HepG2 (cell line): Measurements from ENCODE around the gene TMBIM1. TPM values are rescaled to one million over a fixed set of nuclear protein-coding genes. Genes with fewer than 3 reads are reported as not detected.

Source experiments
- ARID2 ChIP-seq: sonication (generic); formaldehyde crosslinking; IDR thresholded peaks from 2 replicates; pipeline ENCODE4 v1.8.1; 2022; ENCODE audit warnings: mild to moderate bottlenecking, missing genetic modification reagents, borderline replicate concordance
- CHD4 ChIP-seq: fragments of 200-600 bp; sonication (generic); IDR thresholded peaks from 2 replicates; pipeline ENCODE4 v1.7.0; 2017; ENCODE audit warnings: mild to moderate bottlenecking, low read length, borderline replicate concordance
- HMG20B ChIP-seq: conservative IDR thresholded peaks from 2 replicates; pipeline ENCODE4 v1.6.1; 2016; ENCODE audit warnings: missing genetic modification reagents, missing compliant biosample characterization
- HNF4A ChIP-seq: sonication (generic); formaldehyde crosslinking; IDR thresholded peaks from 2 replicates; pipeline ENCODE4 v1.4.0; 2020; ENCODE audit warnings: missing genetic modification reagents
- ISX ChIP-seq: sonication (generic); formaldehyde crosslinking; conservative IDR thresholded peaks from 2 replicates; pipeline ENCODE4 v1.5.0; 2020; ENCODE audit warnings: missing genetic modification reagents
- KLF9 ChIP-seq: IDR thresholded peaks from 2 replicates; pipeline ENCODE4 v1.6.1; 2016; ENCODE audit warnings: low read depth
- MAZ ChIP-seq, 2 experiments: sonication (generic) in 1 of 2; formaldehyde crosslinking in 1 of 2; IDR thresholded peaks; 2 replicates each; pipeline versions ENCODE4 v1.5.0 to v1.6.1; 2012 to 2020; ENCODE audit warnings: low read depth in 2 of 2, mild to moderate bottlenecking in 2 of 2, borderline replicate concordance in 1 of 2, improper control_type of control experiment in 1 of 2, low read length in 1 of 2, missing genetic modification reagents in 1 of 2, moderate library complexity in 1 of 2
- MBNL3 ChIP-seq: fragments of 250-450 bp; sonication (Bioruptor Pico); conservative IDR thresholded peaks from 2 replicates; pipeline ENCODE4 v1.8.0; 2022; ENCODE audit warnings: mild to moderate bottlenecking, inconsistent platforms
- MIER3 ChIP-seq: IDR thresholded peaks from 2 replicates; pipeline ENCODE4 v1.6.1; 2016; ENCODE audit warnings: missing compliant biosample characterization, borderline replicate concordance
- PCBP1 ChIP-seq: fragments of 200-400 bp; formaldehyde crosslinking; IDR thresholded peaks from 2 replicates; pipeline ENCODE4 v1.6.1; 2017; ENCODE audit warnings: mild to moderate bottlenecking, low read depth, low read length, borderline replicate concordance
- RFXANK ChIP-seq: IDR thresholded peaks from 2 replicates; pipeline ENCODE4 v1.6.1; 2016
- SKIL ChIP-seq: sonication (generic); formaldehyde crosslinking; IDR thresholded peaks from 2 replicates; pipeline ENCODE4 v1.8.0; 2022; ENCODE audit warnings: missing genetic modification reagents, mild to moderate bottlenecking, moderate library complexity, borderline replicate concordance
- THRA ChIP-seq: sonication (generic); formaldehyde crosslinking; IDR thresholded peaks from 2 replicates; pipeline ENCODE4 v1.4.0; 2020; ENCODE audit warnings: missing genetic modification reagents, borderline replicate concordance
- ZBTB4 ChIP-seq: sonication (generic); formaldehyde crosslinking; IDR thresholded peaks from 2 replicates; pipeline ENCODE4 v1.4.0; 2020; ENCODE audit warnings: missing genetic modification reagents, mild to moderate bottlenecking, borderline replicate concordance
- ZBTB44 ChIP-seq: sonication (generic); formaldehyde crosslinking; IDR thresholded peaks from 2 replicates; pipeline ENCODE4 v1.4.0; 2020; ENCODE audit warnings: missing genetic modification reagents
- ZFP41 ChIP-seq: sonication (generic); formaldehyde crosslinking; IDR thresholded peaks from 2 replicates; pipeline ENCODE4 v1.4.0; 2020; ENCODE audit warnings: mild to moderate bottlenecking, missing genetic modification reagents, borderline replicate concordance
- ZIK1 ChIP-seq: sonication (generic); formaldehyde crosslinking; IDR thresholded peaks from 2 replicates; pipeline ENCODE4 v1.5.0; 2020; ENCODE audit warnings: mild to moderate bottlenecking, low read depth, missing genetic modification reagents, borderline replicate concordance
- ZNF484 ChIP-seq: sonication (generic); formaldehyde crosslinking; IDR thresholded peaks from 2 replicates; pipeline ENCODE4 v1.5.1; 2020; ENCODE audit warnings: mild to moderate bottlenecking, low read depth, missing genetic modification reagents, borderline replicate concordance
- ZNF547 ChIP-seq: sonication (generic); formaldehyde crosslinking; IDR thresholded peaks from 2 replicates; pipeline ENCODE4 v1.5.1; 2020; ENCODE audit warnings: mild to moderate bottlenecking, missing genetic modification reagents
- ZSCAN31 ChIP-seq: sonication (generic); formaldehyde crosslinking; IDR thresholded peaks from 2 replicates; pipeline ENCODE4 v1.5.0; 2020; ENCODE audit warnings: low read depth, mild to moderate bottlenecking, missing genetic modification reagents
- polyA plus RNA-seq, 8 experiments: library from polyadenylated mRNA; depleted of rRNA in 3 of 8; stranded (reverse) in 7 of 8; unstranded in 1 of 8; fragments of >200 nt; fragmentation: Illumina TruSeq in 4 of 8; extraction: Trizol in 4 of 8; gene quantifications; 2 replicates each; pipeline versions ENCODE4 v1.2.1 to v1.2.3, GENCODE V29; 2011 to 2016; ENCODE audit warnings: low read depth in 4 of 8, missing spikeins in 1 of 8, mixed read lengths in 1 of 8; ENCODE audit not compliant: insufficient read depth in 1 of 8
- total RNA-seq, 5 experiments: library from RNA; depleted of rRNA; stranded (reverse); fragments of >200 nt; fragmentation: Illumina TruSeq; extraction: Trizol; gene quantifications; 2 replicates each; pipeline ENCODE4 v1.2.3, GENCODE V29; 2016; ENCODE audit warnings: low read depth in 1 of 5

Gene TMBIM1
- total and polyA plus RNA-seq, 2 of the 13 experiments (the other 11 are each of a cell fraction or from before 2014, with no cell fraction given): 127 to 139 TPM

GRCh38 chr2:218322768-218323525 lies 30.6 kb upstream of the TMBIM1 start (continued):
- TF ChIP-seq ZBTB44 (no peak; the same call in 1 of the 2 replicates), CHD4 (no peak), ARID2 (CRISPR knock-in tag) (no peak), ZNF484 (no peak), MBNL3 (CRISPR knock-in tag) (no peak), HMG20B (CRISPR knock-in tag) (no peak), ZSCAN31 (CRISPR knock-in tag) (0 out of 2 replicates have a peak, but pooled peaks have one; percentile 72), SKIL (CRISPR knock-in tag) (peak; percentile 87), ZBTB4 (CRISPR knock-in tag) (no peak), THRA (CRISPR knock-in tag) (peak; percentile 2; the same call in 1 of the 2 replicates), ZFP41 (no peak), RFXANK (CRISPR knock-in tag) (no peak; the same call in 1 of the 2 replicates), MIER3 (CRISPR knock-in tag) (peak; percentile 83), KLF9 (CRISPR knock-in tag) (no peak; the same call in 1 of the 2 replicates), ZNF547 (CRISPR knock-in tag) (peak; percentile 61; the same call in 1 of the 2 replicates), ZIK1 (peak; percentile 21; the same call in 1 of the 2 replicates), PCBP1 (no peak), HNF4A (CRISPR knock-in tag) (peak; percentile 79; the same call in 1 of the 2 replicates), ISX (CRISPR knock-in tag) (no peak; the same call in 1 of the 2 replicates), MAZ (IDR thresholded peaks at IDR 0.05; ENCODE audit: borderline replicate concordance, low read depth, low read length) (peak; percentile 83), MAZ (CRISPR knock-in tag; IDR thresholded peaks at IDR 0.05; ENCODE audit: low read depth) (peak; percentile 94)
